NCI-H146 treated with DMSO at 0.1 percent for 48 hours (cell line): Measurements from ENCODE around the gene NPAS2.

Experiments used
- DNase-seq: peaks from one replicate; lab custom pipeline; 2025; ENCODE audit not compliant: unreplicated experiment; lab: John Stamatoyannopoulos, UW

NPAS2 gene

DNA sequence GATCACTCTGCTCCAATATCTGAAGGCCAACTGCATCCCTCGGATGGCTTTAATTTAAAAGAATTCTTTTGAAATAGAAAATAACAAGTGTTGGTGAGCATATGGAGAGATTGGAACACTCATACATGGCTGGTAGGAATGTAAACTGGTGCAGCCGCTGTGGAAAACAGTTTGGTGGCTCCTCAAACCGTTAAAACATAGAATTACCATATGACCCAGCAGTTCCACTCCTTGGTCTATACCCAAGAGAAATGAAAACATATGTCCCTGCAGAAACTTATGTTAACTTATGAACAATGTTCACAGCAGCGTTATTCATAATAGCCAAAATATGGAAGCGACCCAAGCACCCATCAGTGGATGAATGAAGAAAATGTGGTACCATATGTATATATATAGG is 60.1 kb downstream of the NPAS2 start:
- DNase-seq, result no peak

DNA sequence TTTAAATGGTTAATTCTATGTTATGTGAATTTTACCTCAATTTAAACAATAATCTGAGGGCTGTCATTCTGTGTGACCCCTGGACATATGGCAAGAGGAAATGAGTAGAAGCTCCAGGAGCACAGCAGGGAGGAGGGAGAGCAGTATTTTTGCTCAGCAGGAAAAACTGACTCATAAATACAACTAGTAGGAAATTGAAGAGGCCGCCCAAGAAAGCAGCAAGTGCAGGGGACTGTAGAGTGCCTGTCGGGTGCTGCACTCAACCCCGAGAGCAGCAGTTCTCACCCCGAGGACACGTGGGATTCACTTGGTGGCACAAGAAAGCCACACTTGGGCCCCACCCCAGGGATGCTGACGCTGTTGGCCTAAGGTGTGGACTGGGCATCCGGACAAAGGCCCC is 60.8 kb downstream of the NPAS2 start:
- DNase-seq, result no peak

DNA sequence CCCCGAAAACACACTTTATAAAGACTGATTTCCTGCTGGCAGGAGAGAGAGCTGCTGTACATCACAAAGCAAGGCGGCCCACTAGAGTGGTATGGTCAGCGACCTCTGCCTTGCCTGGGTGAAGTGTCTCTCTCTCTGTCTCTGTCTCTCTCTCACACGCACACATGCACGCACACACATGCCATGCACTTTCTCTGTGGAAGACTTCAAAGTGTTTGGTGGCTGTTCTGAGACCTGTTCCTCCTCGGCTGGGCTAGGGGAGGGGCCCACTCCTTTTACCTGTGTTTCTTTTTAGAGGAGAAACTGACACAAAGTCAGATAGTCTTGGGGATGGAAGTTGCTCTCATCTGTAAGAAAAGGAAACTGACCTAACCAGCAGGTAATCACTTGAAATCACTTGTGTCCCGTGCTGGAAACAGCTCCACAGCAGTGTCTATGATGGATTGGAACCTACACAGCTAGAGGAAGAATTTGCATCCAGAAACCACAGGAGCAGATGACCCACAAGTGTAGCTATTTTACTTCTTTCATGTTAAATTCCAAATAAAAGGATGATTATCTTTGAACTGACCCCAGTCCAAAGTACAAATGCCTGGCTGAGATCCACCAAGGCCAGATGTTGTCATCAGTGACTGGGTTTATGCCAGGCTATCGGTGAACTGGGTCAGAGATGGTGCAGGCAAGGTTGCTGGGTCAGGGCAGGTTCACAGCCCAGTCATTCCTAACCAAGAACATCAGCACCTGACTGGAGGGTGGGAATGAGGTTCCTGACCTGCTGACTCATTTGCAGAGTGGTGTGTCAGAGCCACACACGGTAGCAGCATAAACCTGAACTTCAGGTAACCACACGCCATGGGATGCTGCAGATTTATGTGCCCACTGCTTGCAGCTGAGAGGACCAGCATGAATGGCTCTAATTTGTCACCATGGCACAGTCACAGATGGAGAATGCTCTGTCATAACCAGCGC is 63.0 kb downstream of the NPAS2 start:
- no peak for DNase-seq

DNA sequence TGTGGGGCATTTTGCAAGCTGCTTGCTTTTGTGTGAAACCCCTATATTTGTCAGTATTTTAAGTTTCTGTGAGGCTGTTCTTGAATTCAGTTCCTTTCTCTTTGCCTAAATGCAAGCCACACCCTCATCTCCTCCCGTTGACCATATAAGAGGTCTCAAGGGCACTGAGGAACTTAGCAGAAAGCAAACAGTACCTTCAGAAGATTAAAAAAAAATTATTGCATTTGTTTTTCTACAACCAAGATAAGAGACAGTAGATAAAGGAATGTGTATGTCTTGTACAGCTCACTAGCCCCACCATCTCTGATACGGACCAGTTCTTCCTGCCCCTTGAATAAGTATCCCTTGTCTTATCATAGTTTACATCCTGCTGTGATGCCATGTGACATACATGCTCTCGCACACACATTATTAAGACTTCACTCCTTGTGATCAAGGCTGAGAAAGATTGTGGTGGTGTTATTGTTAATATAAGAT is 64.2 kb downstream of the NPAS2 start:
- no peak for DNase-seq

DNA sequence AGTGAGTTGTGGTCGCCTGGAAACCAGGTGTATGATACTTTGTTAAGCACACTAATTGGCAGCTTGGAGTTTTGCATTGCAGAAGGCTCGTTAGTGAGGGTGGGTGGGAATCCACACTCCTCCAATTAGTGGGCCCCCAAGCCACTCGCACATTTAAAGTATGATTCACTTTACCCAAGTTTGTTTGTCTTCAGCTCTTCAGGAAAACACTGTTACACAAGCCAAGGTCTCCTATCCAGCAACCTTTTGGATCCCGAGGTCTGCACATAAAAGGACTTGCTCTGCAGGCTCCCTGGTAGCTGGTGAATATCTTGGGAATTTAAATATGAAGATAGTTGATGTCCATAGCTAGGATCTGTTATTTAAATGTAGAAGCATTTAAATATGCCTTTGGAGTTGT is 66.1 kb downstream of the NPAS2 start:
- DNase-seq, result no peak

DNA sequence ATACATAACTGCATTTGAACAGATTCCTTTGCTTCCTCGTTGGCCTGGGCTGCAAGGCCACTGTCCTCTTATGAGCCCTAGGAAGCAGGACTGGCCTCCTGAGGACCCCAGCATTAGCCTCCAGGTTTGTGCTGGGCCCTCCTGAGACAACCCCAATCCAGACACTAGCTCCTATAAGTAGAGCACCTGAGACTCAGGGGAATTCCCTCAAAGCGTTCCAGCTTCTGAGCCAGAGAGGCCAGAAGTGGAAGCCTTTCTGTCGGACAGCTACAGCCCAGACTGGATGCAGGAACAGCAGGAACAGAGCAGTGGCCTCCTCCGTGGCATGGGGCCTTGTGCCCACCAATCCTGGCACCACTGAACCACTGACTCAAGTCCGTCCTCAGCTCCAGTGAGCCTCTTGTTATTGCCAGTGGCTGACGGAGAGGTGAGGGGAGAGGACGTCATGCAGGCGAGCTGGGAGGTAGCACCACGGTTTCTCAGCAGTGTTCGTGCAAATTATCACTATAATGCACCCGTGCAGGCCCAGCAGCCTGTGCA is 67.2 kb downstream of the NPAS2 start:
- no peak for DNase-seq

DNA sequence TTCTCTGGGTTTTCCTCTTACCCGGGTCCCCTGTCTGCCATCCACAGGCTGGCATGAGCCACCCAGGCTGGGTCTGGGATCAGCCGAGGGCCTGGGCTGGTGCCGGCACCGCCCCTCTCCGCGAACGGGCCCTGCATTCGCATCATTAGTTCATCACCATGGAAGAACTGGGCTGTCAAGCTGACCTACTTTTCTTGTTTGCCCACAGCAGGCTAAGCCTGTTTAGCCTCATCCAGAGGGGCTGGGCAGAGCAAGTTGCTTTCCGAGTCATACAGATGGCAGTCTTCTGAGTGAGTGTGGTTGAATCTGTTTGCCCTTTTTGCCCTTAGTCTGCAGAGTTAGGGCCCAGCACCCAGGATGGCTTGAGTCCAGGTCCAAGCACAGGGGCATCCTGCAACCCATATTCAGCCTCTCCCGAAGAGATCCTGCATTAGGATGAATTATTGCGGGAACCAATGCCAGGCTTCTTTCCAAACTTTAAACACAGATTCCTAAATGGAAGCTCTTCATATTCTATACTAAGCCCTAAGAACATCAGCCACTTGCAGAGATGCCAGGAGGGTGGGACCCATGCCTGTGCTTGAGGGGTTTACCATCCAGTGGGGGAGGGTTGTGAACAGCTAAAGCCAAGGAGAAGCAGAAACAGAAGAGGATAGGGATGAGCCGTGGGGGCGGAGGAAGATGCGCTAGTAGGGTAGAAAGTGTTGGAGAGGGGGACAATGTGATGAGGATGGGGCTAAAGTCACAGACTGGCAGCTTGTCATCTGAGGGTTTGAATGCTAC is 68.0 kb downstream of the NPAS2 start:
- no peak for DNase-seq

DNA sequence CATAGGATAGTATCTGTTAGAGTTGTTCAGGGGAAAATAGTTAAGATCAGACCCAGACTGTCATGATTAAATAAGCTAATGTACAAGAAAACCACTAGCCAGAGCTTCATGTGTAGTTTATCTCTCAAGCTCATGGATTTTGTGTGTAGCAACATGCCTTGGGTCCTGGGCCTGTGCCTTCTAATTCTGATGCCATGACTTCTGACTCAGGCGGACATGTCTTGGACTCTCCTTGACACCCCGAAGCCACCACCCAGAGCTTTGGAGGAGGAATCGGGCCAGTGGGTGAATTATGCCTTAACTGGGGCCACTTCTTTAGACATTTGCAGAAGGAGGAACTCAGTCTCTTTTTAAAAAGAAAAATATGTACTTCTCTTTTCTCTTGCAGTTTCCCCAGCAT is 68.7 kb downstream of the NPAS2 start:
- no peak for DNase-seq

DNA sequence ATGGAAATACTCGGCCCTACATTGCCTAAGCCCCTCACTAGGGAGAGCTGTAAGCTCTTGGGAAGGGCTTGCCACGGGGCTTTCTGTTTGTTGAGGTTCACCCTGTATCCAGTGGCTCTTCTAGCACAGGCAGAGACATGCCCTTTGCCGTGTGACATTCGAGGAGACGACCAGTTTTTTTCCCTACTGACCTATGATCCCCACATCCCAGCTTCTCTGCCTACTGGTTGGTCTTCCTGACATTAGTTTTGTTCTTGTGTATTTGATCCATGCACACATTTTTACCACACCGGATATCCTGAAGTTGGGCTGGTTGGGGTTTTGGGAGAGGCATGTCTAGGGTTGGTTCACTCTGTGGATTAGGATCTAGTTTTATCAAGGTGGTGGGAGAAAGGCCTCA is 69.3 kb downstream of the NPAS2 start:
- no peak for DNase-seq

DNA sequence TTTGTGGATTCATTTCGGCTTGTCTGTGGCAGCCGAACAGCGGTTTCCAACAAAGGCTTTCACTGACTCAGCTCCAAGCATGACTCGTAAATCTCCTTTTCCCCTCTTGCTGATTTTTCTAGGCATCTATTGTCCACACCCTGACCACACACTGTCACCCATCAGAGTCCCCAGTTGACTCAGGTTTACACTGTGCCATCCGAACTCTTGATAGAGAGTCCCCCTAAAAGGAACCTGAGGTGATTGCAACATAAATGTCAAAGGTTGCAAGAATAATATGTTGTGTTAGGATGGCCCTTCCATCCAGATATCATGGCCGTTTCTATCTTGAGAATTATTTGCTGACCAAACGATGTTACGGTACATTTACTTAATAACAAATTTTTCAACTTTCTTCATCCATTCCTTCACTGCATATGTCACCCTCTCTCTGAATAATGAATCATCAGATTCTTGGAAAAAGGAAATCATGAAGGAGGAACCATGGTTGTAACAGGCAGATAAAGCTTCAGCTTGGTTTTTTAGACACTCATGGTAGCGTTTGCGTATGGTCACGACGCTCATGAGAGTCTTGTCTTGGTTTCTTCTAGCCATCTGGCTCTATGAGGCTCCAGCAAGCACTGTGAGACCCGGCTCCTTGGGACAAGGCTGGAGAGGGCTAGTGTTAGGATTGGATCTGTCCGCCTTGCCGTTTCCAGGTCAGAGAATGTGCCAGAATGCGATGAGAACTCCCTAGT is 72.1 kb downstream of the NPAS2 start:
- DNase-seq, result no peak

DNA sequence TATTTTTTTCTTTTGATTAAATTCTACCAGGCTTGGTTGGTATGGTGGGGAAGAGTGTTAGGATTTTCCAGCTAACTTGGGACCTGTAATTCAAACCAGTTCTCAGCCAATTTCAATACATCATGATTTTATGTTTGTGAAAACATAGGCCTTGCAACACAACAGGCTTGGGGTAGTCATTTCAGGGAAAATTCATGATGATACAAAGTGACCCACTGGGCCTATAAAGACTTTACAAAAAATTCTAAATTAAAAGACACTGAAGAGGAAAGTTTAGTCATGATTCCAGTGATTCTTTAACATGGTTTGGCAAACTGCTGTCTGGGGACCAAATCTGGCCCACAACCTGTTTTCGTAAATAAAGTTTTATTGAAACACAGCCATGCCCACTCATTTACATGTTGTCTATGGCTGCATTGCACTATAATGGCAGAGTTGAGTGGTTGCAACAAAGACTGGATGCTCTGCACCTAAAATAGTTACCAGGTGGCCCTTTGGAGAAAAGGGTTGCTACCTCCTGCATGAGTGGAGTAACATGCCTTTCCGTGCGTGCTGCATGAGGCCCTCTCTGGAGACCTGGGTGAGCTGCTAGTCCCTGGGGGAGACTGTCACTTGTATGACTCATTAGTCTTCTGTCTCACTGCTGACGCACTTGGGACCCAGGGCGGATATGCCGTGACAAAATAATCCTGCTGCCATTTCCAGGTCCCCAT is 73.6 kb downstream of the NPAS2 start:
- no peak for DNase-seq

DNA sequence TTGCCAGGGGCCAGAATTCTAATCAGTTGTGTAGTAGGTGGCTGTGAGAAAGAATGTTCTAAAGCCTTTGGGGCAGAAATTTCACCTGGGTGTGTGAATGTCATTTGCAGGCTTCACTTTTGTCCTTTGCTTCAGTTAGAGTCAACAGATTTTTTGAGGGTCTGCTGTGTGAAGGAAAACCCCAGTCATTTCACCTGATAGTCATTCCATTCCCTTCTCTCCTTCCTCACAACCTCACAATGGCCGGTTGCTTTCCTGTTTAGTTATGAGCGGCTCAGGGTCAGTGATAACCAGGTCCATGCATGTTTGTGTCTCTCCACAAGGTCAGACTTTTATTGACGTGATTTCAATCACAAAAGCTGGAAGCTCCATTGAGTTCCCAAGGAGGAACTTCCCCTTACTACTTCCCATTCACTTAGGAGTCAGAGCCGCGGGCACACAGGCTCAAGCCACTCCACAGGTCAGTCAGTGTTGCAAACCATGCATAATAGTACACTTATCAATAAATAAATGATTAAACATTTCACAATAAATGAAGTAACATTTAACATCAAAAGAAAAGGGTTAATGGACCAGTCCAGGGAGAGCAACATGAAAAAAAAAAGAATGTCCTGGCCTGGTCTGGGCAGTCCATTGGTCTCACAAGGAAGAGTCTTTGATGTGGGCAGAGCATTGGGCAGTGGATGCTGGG is 74.3 kb downstream of the NPAS2 start:
- DNase-seq, result no peak

DNA sequence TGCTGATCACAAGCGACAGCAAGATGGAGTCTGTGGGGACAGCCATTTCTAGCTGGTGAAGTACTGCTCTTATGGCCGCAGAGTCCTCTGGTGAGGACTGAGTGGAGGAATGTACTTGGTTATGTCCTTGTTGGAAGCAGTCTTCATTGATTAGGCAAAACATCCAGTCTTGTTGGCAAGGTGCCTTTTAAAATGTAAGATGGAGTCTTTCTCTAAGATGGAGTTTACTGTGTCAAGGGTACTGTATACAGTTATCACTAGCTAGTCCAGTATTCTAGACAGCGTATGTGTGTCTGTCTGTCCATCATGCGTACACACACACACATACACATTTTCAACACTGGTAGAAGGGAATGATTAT is 74.8 kb downstream of the NPAS2 start:
- no peak for DNase-seq

DNA sequence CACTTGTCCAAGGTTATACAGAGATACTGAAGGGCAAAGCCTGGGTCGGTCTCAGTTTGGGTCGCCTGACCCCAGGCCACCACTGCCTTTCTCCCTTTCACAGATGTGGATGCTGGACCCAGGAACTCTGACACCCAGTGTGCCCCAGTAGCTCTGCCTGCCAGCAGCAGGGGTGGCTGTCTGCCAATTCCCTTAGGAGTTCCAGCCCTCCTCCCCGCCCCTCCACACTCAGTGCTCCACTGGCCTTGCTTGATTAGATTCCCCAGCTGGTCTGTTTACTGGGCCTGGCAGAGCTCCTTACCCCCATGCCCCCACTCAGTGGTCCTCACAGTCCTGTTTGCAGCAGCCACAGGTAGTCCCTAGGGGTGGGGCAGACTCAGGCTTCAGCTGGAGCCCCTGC is 75.5 kb downstream of the NPAS2 start:
- no peak for DNase-seq

DNA sequence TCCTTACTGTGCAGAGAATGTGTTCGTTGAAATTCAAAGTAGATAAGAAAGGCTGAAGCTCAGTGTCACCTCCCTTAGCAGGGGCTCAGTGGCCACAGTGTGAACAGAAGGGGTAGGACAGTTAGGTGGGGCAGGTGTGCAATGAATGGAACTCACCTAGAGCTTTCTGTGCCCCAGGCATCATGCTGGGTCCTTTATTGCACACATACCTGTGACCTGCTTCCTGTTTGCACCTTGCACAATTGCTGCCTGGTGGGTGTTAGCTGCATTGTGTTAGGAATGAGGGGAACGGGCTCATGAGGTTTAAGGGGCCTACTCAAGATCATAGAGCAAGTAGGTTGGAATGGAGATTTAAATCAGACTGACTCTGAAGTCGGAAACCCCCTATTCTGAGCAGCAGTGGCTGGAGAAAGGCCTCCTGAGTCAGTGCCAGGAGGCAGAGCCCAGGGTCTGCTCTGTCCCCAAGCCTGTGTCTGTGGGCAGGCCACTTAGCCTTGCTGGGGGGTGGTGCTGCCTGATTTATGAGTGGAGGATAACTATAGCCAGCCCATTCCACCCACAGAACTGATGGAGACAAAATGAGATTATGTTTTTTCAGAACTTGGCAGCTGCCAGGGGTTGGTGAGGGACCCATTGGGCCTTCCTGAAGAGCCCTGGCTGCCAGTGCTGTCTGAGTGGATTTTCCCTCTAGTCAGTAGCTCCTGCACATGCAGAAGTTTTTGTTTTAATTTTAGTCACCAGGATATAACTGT is 76.2 kb downstream of the NPAS2 start:
- DNase-seq, result no peak

DNA sequence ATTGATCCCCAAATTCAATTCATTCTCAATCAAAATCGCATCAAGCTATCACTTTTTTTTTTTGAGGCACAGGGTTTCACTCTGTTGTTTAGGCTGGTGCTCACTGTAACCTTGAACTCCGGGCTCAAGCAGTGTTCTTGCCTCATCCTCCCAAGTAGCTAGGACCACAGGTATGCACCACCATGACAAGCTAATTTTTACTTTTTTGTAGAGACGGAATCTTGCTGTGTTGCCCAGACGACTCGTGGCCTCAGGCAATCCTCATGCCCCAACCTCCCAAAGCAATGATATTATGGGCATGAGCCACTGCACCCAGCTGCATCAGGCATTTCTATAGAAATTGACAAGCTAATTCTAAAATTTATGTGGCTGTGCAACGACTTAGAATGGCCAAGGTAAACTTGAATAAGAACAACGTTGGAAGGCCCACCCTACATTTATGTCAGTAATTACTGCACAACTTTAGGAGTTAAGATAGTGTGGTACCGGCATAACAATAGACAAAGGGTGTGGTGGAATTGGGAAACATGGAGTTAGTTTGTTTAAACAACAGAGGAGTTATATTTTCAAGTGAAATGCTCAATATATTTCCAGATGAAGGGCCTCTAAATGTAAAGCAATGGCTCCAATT is 78.2 kb downstream of the NPAS2 start:
- DNase-seq, result no peak

DNA sequence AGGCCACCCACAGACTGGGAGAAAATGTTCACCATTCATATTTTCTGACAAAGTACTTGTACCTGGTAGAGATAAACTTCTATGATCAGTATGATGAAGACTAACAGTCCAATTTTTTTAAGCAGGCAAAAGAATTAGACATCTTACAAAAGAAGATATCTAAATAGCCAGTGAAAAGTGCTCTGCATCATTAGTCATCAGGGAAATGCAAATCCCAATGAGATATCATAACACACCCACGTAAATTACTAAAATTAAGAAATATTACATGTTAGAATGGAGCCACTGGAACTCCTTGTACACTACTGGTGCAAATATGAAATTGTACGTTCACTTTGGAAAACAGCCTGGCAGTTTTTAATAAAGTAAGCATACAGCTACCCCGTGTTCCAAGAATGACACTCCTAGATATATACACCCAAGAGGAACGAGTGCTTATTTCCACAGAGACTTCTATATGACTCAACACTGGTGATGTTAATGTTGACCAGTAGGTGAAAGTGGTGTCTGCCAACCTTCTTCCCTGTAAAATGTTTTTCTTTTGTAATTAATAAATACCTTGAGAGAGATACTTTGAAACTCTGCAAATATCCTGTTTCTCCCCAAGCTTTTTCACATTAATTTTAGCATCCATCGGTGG is 80.3 kb downstream of the NPAS2 start:
- DNase-seq, result no peak

DNA sequence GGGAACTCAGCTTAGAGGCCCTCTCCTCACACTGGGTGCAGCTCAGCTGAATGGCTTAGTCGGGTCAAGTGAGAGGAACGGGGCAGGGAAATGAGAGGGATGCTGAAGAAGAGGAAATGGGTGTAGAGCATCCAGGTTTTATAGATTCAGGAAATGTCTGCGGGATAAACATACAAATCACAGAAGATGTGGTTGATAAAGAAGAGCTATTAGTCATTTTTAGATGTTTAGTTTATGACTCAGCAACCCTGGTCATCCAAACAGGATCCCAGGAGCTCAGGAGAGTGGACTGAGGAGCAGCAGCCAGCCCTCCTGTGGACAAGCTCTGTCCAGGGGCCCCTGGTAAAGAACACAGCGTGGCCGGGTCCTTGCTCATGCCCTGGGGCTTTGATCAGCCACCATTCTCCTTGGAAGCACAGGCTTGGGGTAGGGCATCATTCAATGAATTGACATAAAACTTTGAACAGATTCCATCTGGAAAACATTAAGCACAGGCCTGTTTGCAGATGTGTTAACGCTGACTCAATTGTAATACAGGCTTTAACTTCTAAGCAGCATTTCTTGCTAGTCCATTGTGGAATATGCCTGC is 83.0 kb downstream of the NPAS2 start:
- DNase-seq, result no peak
